SK-N-SH (cell line): Measurements from ENCODE around the gene ITGA6.

Source experiments
- CTCF ChIP-seq: fragments of 200-600 bp; sonication (generic); IDR thresholded peaks from 2 replicates; pipeline ENCODE4 v1.6.1; 2017; ENCODE audit warnings: antibody characterized with exemption, mild to moderate bottlenecking, moderate library complexity
- JUND ChIP-seq: IDR thresholded peaks from 2 replicates; pipeline ENCODE4 v1.4.0; 2012
- MAX ChIP-seq: IDR thresholded peaks from 2 replicates; pipeline ENCODE4 v1.4.0; 2012; ENCODE audit warnings: low read depth
- MXI1 ChIP-seq: IDR thresholded peaks from 2 replicates; pipeline ENCODE4 v1.6.1; 2012; ENCODE audit warnings: mild to moderate bottlenecking, low read depth, low read length, improper control_type of control experiment
- POLR2AphosphoS5 ChIP-seq: IDR thresholded peaks from 2 replicates; pipeline ENCODE4 v1.6.1; 2012; ENCODE audit warnings: low read depth, low read length
- RAD21 ChIP-seq: IDR thresholded peaks from 2 replicates; pipeline ENCODE4 v1.6.1; 2012; ENCODE audit warnings: mild to moderate bottlenecking, low read length
- REST ChIP-seq: IDR thresholded peaks from 2 replicates; pipeline ENCODE4 v1.6.1; 2012; ENCODE audit warnings: mild to moderate bottlenecking, low read depth, low read length, moderate library complexity
- SIN3A ChIP-seq: IDR thresholded peaks from 2 replicates; pipeline ENCODE4 v1.6.1; 2012; ENCODE audit warnings: low read depth, mild to moderate bottlenecking, low read length, moderate library complexity, borderline replicate concordance
- TAF1 ChIP-seq: IDR thresholded peaks from 2 replicates; pipeline ENCODE4 v1.6.1; 2012; ENCODE audit warnings: low read depth, mild to moderate bottlenecking, low read length, moderate library complexity, borderline replicate concordance
- USF2 ChIP-seq: fragments of 150-350 bp; IDR thresholded peaks from 2 replicates; pipeline ENCODE4 v1.6.1; 2017; ENCODE audit warnings: antibody characterized with exemption, low read length, low read depth, borderline replicate concordance
- ZBTB33 ChIP-seq: IDR thresholded peaks from 2 replicates; pipeline ENCODE4 v1.4.0; 2012; ENCODE audit warnings: low read depth, borderline replicate concordance

GRCh38 chr2:172472446-172473033 lies 45.2 kb downstream of the ITGA6 start:
- no peak for TF ChIP-seq MXI1
- TF ChIP-seq CTCF, result no peak
- TF ChIP-seq MAX, result no peak
- no peak for TF ChIP-seq RAD21
- TF ChIP-seq REST, result no peak
- TF ChIP-seq JUND, result no peak
- TF ChIP-seq TAF1, result no peak
- TF ChIP-seq ZBTB33, result no peak
- TF ChIP-seq POLR2AphosphoS5, result no peak
- no peak for TF ChIP-seq USF2
- TF ChIP-seq SIN3A, result no peak
